SU-DHL-6 (cell line): ENCODE results near the gene ARHGDIB.

Source experiments
- H2AFZ ChIP-seq: fragments of 200-600 bp; sonication (generic); 2 replicates; pipeline ENCODE4 v1.6.1; 2014; ENCODE audit warnings: low read depth, mild to moderate bottlenecking, moderate library complexity, mixed read lengths, antibody characterized with exemption, low read length; ENCODE audit not compliant: severe bottlenecking
- H3F3A ChIP-seq: fragments of 200-600 bp; shearing (Covaris generic); 2 replicates; pipeline ENCODE4 v1.6.0; 2016; ENCODE audit warnings: antibody characterized with exemption, mild to moderate bottlenecking; ENCODE audit not compliant: insufficient read depth
- H3K27ac ChIP-seq: fragments of 200-600 bp; sonication (generic); 2 replicates; pipeline ENCODE4 v1.5.1; 2016; ENCODE audit warnings: low read depth, mild to moderate bottlenecking, low read length, moderate library complexity, mixed read lengths
- H3K27me3 ChIP-seq: fragments of 200-600 bp; sonication (generic), shearing (Covaris generic); 2 replicates; pipeline ENCODE4 v1.6.0; 2014; ENCODE audit warnings: mild to moderate bottlenecking, low read length
- H3K36me3 ChIP-seq: fragments of 200-600 bp; sonication (generic); 2 replicates; pipeline ENCODE4 v1.6.1; 2014; ENCODE audit warnings: mild to moderate bottlenecking, low read length, mixed read lengths
- H3K4me2 ChIP-seq: fragments of 300-600, 200-600 bp; shearing (Covaris generic), sonication (generic); 2 replicates; pipeline ENCODE4 v1.6.0; 2014; ENCODE audit warnings: low read length, low read depth, mild to moderate bottlenecking; ENCODE audit not compliant: poor library complexity, severe bottlenecking
- H3K4me3 ChIP-seq: fragments of 200-600 bp; sonication (generic); 2 replicates; pipeline ENCODE4 v1.5.1; 2014; ENCODE audit warnings: antibody characterized with exemption, low read length, mild to moderate bottlenecking, mixed read lengths; ENCODE audit not compliant: insufficient read depth, poor library complexity, severe bottlenecking
- H3K79me2 ChIP-seq: fragments of 200-600 bp; sonication (generic); 2 replicates; pipeline ENCODE4 v1.6.1; 2014; ENCODE audit warnings: mild to moderate bottlenecking, low read length, moderate library complexity; ENCODE audit not compliant: insufficient read depth
- H3K9ac ChIP-seq: fragments of 200-600 bp; sonication (generic); 2 replicates; pipeline ENCODE4 v1.7.0; 2014; ENCODE audit warnings: mild to moderate bottlenecking, low read length
- H3K9me2 ChIP-seq: fragments of 200-600 bp; sonication (generic); replicated peaks from 2 replicates; pipeline ENCODE4 v1.6.1; 2014; ENCODE audit warnings: low read length; ENCODE audit not compliant: insufficient read depth
- H3K9me3 ChIP-seq: fragments of 200-600 bp; sonication (generic); 2 replicates; pipeline ENCODE4 v1.6.1; 2014; ENCODE audit warnings: low read length, mixed read lengths; ENCODE audit not compliant: insufficient read depth
- H4K20me1 ChIP-seq: fragments of 200-600 bp; sonication (generic); 2 replicates; pipeline ENCODE4 v1.6.1; 2014; ENCODE audit warnings: low read depth, mild to moderate bottlenecking, antibody characterized with exemption, low read length, moderate library complexity, mixed read lengths
- EZH2phosphoT487 ChIP-seq: fragments of 200-600 bp; sonication (generic), shearing (Covaris generic); conservative IDR thresholded peaks from 2 replicates; pipeline ENCODE4 v1.6.1; 2018; ENCODE audit warnings: mild to moderate bottlenecking, antibody characterized with exemption, low read length, moderate library complexity, mixed read lengths
- TF ChIP-seq, protein P1 (sequence below): fragments of 200-600 bp; sonication (generic); IDR thresholded peaks from one replicate; pipeline ENCODE4 v1.5.1; 2017; ENCODE audit warnings: antibody characterized with exemption, mild to moderate bottlenecking, low read length, moderate library complexity; ENCODE audit not compliant: insufficient read depth, poor library complexity, severe bottlenecking

ARHGDIB gene

GRCh38 chr12:14970473-14970872, 9.1 kb upstream of the ARHGDIB start:
- H3F3A ChIP-seq, result no peaks in the 10 kb centered on the region
- H3K9ac ChIP-seq, result no peak overlapping the region
- H3K79me2 ChIP-seq, result no peaks in the 10 kb centered on the region
- no peak overlapping the region for H3K4me3 ChIP-seq
- no peak for TF ChIP-seq EZH2phosphoT487
- TF ChIP-seq, protein P1, sequence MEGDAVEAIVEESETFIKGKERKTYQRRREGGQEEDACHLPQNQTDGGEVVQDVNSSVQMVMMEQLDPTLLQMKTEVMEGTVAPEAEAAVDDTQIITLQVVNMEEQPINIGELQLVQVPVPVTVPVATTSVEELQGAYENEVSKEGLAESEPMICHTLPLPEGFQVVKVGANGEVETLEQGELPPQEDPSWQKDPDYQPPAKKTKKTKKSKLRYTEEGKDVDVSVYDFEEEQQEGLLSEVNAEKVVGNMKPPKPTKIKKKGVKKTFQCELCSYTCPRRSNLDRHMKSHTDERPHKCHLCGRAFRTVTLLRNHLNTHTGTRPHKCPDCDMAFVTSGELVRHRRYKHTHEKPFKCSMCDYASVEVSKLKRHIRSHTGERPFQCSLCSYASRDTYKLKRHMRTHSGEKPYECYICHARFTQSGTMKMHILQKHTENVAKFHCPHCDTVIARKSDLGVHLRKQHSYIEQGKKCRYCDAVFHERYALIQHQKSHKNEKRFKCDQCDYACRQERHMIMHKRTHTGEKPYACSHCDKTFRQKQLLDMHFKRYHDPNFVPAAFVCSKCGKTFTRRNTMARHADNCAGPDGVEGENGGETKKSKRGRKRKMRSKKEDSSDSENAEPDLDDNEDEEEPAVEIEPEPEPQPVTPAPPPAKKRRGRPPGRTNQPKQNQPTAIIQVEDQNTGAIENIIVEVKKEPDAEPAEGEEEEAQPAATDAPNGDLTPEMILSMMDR, result no peak
- no peak overlapping the region for H3K27ac ChIP-seq
- no peak overlapping the region for H2AFZ ChIP-seq
- H3K36me3 ChIP-seq, result no peaks in the 10 kb centered on the region
- no peaks in the 10 kb centered on the region for H4K20me1 ChIP-seq
- no peaks in the 10 kb centered on the region for H3K9me3 ChIP-seq
- no peak overlapping the region for H3K4me2 ChIP-seq
- no peaks in the 10 kb centered on the region for H3K9me2 ChIP-seq
- H3K27me3 ChIP-seq, result no peaks in the 10 kb centered on the region

DNA sequence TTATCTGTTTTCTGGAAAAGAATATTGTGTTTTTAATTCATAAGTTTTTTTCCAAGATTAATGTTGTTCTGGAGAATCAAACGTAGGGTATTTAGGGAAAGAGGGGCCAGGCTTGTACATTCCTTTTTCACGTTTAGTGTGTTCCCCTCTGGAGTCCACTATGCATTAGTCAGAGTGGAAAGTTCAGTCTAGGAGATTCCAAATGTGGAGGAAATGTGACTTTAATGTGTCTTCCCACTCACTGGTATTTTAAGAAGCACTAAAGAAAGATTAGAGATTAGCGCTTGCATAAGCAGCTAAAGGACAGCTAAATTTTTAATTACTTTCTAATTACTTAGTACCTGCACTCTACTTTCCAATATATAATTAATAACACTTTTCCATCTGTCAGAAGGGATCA, 7.1 kb upstream of the ARHGDIB start:
- no peaks in the 10 kb centered on the region for H3K9me3 ChIP-seq
- TF ChIP-seq, protein P1, result no peak
- no peak for TF ChIP-seq EZH2phosphoT487
- H3K79me2 ChIP-seq, result no peaks in the 10 kb centered on the region

DNA sequence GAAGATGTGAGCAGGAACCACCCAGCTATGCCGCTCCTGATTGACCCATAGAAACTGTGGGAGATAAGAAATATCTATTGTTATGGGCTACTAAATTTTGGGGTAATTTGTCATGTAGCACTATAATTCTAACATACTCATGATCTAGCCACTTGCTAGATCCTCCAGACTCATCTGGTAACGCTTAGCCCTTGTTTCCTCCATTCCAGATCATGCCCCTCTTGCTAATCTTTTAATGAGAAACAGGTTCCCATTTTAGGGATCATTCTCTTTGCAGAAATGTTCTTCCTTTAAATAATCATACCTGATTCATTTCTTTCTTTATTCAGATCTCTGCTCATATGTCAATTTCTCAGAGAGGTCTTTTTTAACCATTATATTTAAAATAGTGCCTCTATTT, 3.8 kb upstream of the ARHGDIB start:
- Histone ChIP-seq H3K4me2 (no peak overlapping the region), H3K9me3 (no peaks in the 10 kb centered on the region), H3K36me3 (no peaks in the 10 kb centered on the region), H3K9ac (no peak overlapping the region), H2AFZ (no peak overlapping the region), H3F3A (peaks cover 22% of the 10 kb centered on the region), H3K27me3 (no peaks in the 10 kb centered on the region), H3K27ac (no peak overlapping the region), H3K9me2 (no peaks in the 10 kb centered on the region), H3K79me2 (peaks cover 12% of the 10 kb centered on the region), H3K4me3 (no peak overlapping the region), H4K20me1 (no peaks in the 10 kb centered on the region)
- no peak for TF ChIP-seq EZH2phosphoT487
- TF ChIP-seq, protein P1, result no peak

More for the DNA sequence above, 7.1 kb upstream of the ARHGDIB start:
- Histone ChIP-seq H3F3A (no peaks in the 10 kb centered on the region), H3K27me3 (no peaks in the 10 kb centered on the region), H2AFZ (no peak overlapping the region), H3K4me2 (no peak overlapping the region), H3K9me2 (no peaks in the 10 kb centered on the region), H3K9ac (no peak overlapping the region), H4K20me1 (no peaks in the 10 kb centered on the region), H3K36me3 (no peaks in the 10 kb centered on the region), H3K4me3 (no peak overlapping the region), H3K27ac (no peak overlapping the region)
